ENCODE data around the gene LRRD1.
A peak's percentile ranks its signal among the peaks of the same experiment; 100 is the strongest.
"Not testable (repeated sequence)": the region's sequence is repeated elsewhere in the genome, so short reads cannot be mapped to it uniquely, and the experiment has no call there.

LRRD1 gene

DNA sequence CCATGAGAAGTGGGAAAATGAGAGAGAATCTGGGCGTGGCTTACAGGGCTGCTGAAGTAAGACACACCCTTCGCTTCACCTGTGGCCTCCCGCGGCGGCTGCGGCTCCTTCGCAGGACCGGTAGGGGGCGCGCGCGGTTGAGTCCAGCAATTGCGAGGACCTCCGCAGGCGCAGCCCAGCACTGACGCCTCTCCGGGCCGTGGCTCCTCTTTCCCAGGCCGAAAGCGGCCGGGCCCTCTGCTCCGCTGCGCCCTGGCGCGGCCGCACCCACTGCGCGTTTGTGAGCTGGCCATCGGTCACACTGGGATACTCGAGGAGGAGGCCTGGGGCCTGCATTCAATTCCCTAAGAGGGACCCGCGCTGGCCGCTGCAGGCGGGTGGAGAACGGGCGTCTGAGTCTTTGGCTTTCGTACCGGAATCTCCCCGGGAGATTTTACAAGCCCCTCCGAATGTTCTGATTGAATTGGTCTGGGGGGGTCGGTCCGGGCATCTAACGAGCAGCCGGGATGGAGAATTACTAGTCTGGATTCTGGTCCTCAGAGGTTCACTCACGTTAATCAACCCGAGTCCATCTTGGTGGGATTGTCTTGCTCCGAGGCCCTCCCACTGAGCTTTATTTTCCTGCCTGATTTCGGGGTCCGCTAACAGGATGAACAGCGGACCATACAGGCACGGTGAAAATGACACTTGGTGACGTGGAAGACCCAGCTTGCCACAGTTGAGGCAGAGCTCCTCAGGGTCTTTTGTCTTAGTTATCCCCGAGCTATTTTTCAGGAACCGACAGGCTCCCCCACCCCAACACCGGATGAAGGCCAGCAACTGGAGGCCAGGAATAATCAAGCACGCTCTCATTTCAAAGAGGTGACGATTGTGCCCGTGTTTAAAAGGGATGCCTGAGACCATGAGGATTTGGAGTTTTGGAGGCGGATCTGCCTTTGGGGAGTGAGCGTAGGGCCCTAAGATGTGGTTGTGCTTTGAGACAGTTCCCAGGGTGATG, at the start of gene LRRD1:
Gene LRRD1, minus strand, starts transcription at position 215 of the 997 bp plus-strand sequence. CDS start 13,940 bp downstream, outside the sequence.
- DNase-seq: peak; percentile 48 to 83

- DNase-seq: no peak
Measured at GRCh38 chr7:92228742-92229141, 49.8 kb upstream of the LRRD1 start.

DNA sequence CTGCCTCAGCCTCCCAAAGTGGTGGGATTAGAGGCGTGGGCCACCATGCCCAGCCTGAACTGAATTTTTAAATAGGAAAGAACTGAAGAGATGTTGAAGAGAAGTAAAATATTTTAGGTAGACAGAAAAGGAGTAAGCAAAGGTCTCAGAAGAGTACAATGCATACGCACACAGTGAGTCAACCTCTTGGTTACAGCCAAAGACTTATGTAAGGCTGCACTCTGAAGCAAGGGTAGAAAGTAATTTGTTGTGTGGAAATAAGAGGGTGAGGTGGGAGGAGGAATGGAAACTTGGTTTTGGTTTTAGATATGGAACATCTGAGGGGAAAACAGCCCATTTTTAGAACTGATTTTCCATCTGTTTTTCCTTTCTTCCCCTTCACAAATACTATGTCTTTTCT, 49.2 kb upstream of the LRRD1 start:
- no peak for DNase-seq

GRCh38 chr7:92226981-92227380, 48.0 kb upstream of the LRRD1 start:
- no peak for DNase-seq

DNA sequence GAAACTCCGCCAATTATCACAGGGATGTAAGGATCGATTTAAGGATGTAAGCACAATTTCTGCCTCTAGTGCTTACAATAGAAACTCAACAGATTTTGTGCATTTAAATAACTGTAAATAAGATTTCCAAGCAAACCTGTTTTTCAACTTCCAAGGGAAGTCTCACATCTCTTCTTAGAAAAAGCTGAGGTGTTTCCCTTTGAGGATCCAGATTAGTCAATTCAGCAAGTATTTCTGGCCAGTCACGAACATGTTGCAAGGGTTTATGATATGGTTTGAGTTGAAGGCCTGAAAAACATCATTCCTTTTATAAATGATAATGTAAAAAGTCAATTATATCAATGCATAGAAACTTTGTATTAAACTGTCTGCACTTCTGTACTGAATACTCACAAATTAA, 42.8 kb upstream of the LRRD1 start:
- no peak for DNase-seq

- no peak for DNase-seq
Measured at GRCh38 chr7:92206672-92207071, 27.7 kb upstream of the LRRD1 start.

GRCh38 chr7:92205987-92206386, 27.0 kb upstream of the LRRD1 start:
- DNase-seq: no peak

DNA sequence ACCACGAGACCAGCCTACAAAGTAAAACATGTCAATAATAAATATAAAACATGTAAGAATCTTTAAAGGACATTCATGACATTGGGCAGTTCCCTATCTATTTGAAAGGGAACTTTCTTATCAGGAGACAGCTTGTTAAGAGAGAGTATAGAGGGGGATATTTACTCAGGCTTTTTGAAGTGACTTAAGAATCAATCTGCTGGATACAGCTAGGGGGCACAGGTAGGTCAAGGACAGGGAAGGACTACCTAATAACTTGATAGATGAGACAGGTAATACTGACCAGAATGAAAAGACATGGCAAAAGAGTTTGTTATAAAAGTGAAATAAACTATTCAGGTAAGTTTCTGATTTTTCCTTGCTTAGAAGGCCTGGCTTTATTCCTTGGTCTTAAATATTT, 21.8 kb upstream of the LRRD1 start:
- DNase-seq: no peak

- no peak for DNase-seq
Measured at GRCh38 chr7:92192326-92192725, 13.4 kb upstream of the LRRD1 start.

DNA sequence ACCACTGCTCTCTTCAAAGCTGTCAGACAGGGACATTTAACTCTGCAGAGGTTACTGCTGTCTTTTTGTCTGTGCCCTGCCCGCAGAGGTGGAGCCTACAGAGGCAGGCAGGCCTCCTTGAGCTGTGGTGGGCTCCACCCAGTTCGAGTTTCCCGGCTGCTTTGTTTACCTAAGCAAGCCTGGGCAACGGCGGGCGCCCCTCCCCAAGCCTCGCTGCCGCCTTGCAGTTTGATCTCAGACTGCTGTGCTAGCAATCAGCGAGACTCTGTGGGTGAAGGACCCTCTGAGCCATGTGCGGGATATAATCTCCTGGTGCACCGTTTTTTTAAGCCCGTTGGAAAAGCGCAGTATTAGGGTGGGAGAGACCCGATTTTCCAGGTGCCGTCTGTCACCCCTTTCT, 10.3 kb upstream of the LRRD1 start:
- DNase-seq: not testable (repeated sequence)

DNA sequence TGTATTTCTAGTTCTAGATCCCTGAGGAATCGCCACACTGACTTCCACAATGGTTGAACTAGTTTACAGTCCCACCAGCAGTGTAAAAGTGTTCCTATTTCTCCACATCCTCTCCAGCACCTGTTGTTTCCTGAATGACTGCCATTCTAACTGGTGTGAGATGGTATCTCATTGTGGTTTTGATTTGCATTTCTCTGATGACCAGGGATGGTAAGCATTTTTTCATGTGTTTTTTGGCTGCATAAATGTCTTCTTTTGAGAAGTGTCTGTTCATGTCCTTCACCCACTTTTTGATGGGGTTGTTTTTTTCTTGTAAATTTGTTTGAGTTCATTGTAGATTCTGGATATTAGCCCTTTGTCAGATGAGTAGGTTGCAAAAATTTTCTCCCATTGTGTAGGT, 5.4 kb upstream of the LRRD1 start:
- not testable (repeated sequence) for DNase-seq

DNA sequence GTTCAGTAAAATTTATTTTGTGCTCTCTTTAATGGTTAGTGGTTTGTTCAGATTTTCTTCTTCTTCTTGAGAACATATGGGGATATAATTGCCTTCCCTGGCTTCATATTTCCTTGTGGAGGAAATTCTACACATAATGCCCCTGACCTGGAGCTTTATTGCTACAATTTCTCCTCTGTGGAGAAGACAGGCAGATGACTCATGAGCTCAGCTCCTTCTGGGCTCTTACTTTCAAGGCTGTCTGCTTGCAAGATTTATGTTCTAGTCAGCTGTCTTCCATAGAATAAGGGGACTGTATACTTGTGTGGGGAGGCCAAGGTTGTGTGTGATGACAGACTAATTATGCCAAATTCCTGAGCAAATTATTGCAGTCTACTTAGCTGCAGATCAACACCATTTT, 1.6 kb downstream of the LRRD1 start:
- no peak for DNase-seq

DNA sequence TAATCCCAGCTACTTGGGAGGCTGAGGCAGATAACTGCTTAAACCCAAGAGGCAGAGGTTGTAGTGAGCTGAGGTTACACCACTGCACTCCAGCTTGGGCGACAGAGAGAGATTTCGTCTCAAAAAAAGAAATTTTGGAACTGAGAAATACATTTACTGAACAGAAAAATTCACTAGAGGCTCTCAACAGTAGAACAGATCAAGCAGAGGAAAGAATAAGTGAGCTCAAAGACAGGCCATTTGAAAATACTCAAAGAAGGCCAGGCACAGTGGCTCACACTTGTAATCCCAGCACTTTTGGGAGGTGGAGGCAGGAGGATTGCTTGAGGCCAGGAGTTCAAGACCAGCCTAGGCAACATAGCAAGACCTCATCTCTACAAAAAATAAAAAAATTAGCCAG, 9.4 kb downstream of the LRRD1 start:
- DNase-seq: not testable (repeated sequence)

DNA sequence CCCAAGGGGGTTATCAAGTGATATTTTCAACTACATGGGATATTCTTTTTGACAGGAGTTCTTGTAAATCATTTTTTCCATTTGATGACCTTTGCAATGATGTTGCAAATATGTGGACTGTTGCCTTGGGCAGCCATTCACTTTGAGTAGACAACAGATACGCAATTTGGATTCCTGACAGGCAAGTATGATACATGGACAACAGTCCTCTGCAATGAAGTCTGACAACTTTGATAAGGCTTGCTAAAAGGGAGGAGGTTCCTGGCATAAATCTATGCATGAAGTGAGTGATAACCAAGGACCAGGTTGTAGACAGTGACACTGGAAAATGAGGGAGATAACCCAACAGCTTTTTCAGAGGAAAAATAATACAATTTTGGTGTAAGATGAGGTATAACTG, 17.7 kb downstream of the LRRD1 start:
- DNase-seq: no peak

GRCh38 chr7:92158660-92159575, 20.0 kb downstream of the LRRD1 start:
- DNase-seq: no peak

GRCh38 chr7:92156990-92157389, 22.0 kb downstream of the LRRD1 start:
- no peak for DNase-seq

DNA sequence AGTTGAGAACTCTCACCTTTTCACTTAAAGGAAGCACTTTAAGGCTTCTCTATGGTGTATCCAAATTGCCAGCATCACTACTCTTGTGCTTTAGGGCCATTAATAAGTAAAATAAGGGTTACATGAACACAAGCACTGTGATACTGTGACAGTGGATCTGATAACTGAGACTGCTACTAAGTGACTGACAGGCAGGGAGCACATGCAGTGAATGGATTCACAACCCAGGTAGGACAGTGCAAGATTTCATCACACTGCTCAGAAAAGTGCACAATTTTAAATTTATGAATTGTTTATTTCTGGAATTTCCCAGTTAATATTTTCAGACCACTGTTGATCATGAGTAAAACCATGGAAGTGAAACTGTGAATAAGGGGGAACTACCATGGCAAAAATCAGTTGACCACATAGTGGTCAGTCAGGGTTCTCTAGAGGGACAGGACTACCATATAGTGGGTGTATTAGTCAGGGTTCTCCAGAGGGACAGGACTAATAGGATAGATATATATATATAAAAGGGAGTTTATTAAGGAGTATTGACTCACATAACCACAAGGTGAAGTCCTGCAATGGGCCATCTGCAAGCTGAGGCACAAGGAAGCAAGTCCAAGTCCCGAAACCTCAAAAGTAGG, 23.7 kb downstream of the LRRD1 start:
- no peak for DNase-seq

GRCh38 chr7:92150450-92151017, 28.4 kb downstream of the LRRD1 start:
- no peak for DNase-seq

DNA sequence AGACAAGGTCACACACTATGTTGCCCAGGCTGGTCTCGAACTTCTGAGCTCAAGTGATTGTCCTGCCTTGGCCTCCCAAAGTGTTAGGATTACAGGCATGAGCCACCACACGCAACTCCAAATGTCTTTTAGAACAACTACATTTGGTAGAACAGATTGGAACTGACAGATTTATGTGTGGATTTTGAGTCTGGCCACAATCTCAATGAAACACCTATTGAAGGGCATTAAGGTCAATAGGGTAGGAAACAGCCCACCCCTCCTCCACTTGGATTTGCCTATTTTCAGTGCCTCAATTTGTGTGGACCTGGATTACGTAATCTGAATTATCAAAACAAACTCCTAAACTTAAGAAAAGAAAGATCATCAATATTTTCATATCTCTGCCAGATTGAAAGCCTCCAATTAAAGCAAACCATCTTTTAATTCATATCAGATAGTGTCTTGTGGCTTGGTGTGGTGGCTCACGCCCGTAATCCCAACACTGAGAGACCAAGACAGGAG, 29.2 kb downstream of the LRRD1 start:
- no peak for DNase-seq

DNA sequence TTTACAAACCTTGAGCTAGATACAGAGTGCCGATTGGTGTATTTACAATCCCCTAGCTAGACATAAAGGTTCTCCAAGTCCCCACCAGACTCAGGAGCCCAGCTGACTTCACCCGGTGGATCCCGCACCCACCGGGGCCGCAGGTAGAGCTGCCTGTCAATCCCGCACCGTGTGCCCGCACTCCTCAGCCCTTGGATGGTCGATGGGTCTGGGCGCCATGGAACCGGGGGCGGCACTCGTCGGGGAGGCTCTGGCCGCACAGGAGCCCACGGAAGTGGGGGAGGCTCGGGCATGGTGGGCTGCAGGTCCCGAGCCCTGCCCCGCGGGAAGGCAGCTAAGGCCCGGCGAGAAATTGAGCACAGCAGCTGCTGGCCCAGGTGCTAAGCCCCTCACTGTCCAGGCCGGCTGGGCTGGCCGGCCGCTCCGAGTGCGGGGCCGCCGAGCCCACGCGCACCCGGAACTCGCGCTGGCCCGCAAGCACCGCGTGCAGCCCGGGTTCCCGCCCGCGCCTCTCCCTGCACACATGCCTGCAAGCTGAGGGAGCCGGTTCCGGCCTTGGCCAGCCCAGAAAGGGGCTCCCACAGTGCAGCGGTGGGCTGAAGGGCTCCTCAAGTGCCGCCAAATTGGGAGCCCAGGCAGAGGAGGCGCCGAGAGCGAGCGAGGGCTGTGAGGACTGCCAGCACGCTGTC, 35.6 kb downstream of the LRRD1 start:
- not testable (repeated sequence) for DNase-seq

DNA sequence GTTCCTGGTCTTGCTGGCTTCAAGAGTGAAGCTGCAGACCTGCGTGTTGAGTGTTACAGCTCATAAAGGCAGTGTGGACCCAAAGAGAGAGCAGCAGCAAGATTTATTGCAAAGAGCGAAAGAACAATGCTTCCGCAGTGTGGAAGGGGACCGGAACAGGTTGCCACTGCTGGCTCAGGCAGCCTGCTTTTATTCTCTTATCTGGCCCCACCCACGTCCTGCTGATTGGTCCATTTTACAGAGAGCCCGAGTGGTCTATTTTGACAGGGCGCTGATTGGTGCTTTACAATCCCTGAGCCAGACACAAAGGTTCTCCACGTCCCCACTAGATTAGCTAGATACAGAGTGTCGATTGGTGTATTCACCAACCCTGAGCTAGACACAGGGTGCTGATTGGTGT, 36.2 kb downstream of the LRRD1 start:
- not testable (repeated sequence) for DNase-seq

- DNase-seq: no peak
Measured at GRCh38 chr7:92141161-92141560, 37.8 kb downstream of the LRRD1 start.
